HepG2 (cell line): ENCODE data around the gene ART4.

ENCODE experiments used
- AKAP8 ChIP-seq: sonication (generic); formaldehyde crosslinking; IDR thresholded peaks from 2 replicates; pipeline ENCODE4 v1.5.1; 2020; ENCODE audit warnings: mild to moderate bottlenecking, missing genetic modification reagents
- CTCF ChIP-seq: sonication (generic); formaldehyde crosslinking; IDR thresholded peaks from 2 replicates; pipeline ENCODE4 v1.5.0; 2020; ENCODE audit warnings: mild to moderate bottlenecking, missing genetic modification reagents, moderate library complexity
- HIC2 ChIP-seq: sonication (generic); formaldehyde crosslinking; IDR thresholded peaks from 2 replicates; pipeline ENCODE4 v1.9.0; 2022; ENCODE audit warnings: low read depth, missing genetic modification reagents
- KDM3A ChIP-seq: IDR thresholded peaks from 2 replicates; pipeline ENCODE4 v1.6.1; 2018; ENCODE audit warnings: low read depth, missing compliant biosample characterization
- MAFF ChIP-seq: IDR thresholded peaks from 2 replicates; pipeline ENCODE4 v1.6.1; 2011; ENCODE audit warnings: low read depth, low read length, improper control_type of control experiment
- MXD4 ChIP-seq: IDR thresholded peaks from 2 replicates; pipeline ENCODE4 v1.6.1; 2016; ENCODE audit warnings: mild to moderate bottlenecking, missing biosample characterization, missing genetic modification reagents
- MXI1 ChIP-seq: IDR thresholded peaks from 3 replicates; pipeline ENCODE4 v1.6.1; 2012; ENCODE audit warnings: low read depth, low read length, inconsistent platforms, borderline replicate concordance
- ZBTB7A ChIP-seq: sonication (generic); formaldehyde crosslinking; IDR thresholded peaks from 2 replicates; pipeline ENCODE4 v1.8.0; 2022; ENCODE audit warnings: mild to moderate bottlenecking, missing genetic modification reagents
- ZNF121 ChIP-seq: sonication (generic); formaldehyde crosslinking; IDR thresholded peaks from 2 replicates; pipeline ENCODE4 v1.5.0; 2020; ENCODE audit warnings: mild to moderate bottlenecking, missing genetic modification reagents
- ZNF609 ChIP-seq: sonication (generic); formaldehyde crosslinking; IDR thresholded peaks from 2 replicates; pipeline ENCODE4 v1.4.0; 2020; ENCODE audit warnings: mild to moderate bottlenecking, missing genetic modification reagents, borderline replicate concordance

- no peak for TF ChIP-seq HIC2 (CRISPR knock-in tag)
- TF ChIP-seq CTCF (CRISPR knock-in tag): no peak
- no peak for TF ChIP-seq AKAP8 (CRISPR knock-in tag)
- no peak for TF ChIP-seq ZBTB7A (CRISPR knock-in tag)
- no peak for TF ChIP-seq MXD4
- TF ChIP-seq KDM3A (CRISPR knock-in tag): no peak
- TF ChIP-seq MAFF: no peak
- no peak for TF ChIP-seq ZNF121 (CRISPR knock-in tag)
- TF ChIP-seq MXI1: no peak
- no peak for TF ChIP-seq ZNF609 (CRISPR knock-in tag)
Observed at GRCh38 chr12:14811486-14811885, 31.8 kb downstream of the ART4 start.
